ENCODE measurements around the gene IER2.
A peak's percentile ranks its signal among the peaks of the same experiment; 100 is the strongest.

The IER2 gene

DNA sequence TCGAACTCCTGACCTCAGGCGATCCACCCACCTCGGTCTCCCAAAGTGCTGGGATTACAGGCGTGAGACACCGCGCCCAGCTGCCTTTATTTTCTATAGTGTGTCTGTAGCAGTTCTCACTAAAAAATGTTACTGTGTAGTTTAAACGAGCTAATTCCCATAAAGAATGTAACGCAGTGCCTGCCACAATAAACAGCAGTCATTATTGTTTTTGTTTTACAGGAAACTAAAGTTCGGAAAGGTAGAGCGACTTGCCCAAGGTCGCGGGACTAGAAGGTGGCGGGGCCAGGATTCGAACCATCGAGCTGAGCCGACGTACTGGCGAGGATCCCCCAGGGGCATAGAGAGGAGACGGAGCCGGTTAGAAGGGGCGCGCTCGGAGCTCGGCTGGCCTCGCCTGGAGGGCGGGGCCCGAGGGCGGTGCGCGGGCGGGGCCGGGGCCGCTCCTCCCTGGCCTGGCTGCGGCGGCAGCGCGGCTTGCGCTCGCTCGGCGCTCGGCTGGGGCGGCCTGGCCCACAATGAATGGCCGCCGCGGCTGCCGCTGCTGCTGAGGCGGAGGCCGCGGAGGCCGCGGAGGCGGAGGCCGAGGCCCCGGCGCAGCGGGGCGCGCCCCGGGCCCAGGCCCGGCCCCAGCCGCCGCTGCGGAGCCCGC lies 32.3 kb upstream of the IER2 start, which contains the start of gene NACC1:
TSS of gene NACC1 (plus strand) at position 493 of the 652 bp plus-strand sequence. CDS start 16,944 bp downstream, outside the sequence.
- peak; percentile 84 for DNase-seq (ENCODE audit: low read depth, low spot score)
- peak within 1 kb of the TSS; percentile 97 for H3K4me3 ChIP-seq (ENCODE audit: low read length)

- H3K4me3 ChIP-seq (ENCODE audit: low read length) = peak overlapping the region; percentile 82
- no peak for DNase-seq (ENCODE audit: low read depth, low spot score)
Measured at GRCh38 chr19:13118424-13119193, 31.6 kb upstream of the IER2 start.

DNA sequence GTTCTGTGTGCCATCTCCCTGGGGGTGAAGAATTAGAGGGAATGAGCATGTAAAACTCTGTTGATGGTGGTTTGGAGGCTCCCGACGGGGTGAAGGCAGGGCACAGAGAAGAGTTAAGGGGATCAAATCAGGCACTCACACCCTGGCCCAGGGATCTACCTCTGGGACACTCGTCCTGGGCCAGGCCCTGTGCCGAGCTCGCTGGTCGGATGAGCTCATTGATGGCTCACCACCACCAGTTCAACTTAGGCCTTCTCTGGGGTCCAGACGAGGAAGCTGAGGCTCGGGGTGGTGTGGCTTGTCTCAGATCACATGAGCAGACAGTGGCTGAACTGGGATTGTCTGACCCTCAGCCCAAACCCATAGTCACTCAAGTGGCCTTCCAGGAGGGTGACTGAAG lies 30.6 kb upstream of the IER2 start:
- no peak for DNase-seq (ENCODE audit: low read depth, low spot score)
- H3K4me3 ChIP-seq (ENCODE audit: low read length) = peak overlapping the region; percentile 82

DNA sequence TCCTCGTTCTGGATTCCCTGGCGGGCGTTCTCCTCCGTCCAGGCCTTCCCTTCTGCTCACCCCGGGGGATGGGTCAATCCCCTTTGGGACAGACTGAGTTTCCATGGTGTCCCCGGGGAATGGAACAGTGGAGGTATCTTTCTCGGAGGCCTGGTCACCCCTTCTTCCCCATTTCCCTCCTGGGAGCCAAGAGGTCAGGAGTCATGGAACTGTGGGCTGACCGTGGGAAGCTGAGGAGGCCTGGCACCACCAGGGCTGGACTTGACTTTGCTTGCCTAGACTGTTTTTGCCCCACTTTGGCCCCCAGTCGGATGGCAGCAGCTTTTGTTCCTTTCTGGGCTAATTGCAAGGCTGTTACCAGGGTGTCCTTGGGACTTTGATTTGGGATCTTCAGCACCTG lies 30.2 kb upstream of the IER2 start:
- DNase-seq (ENCODE audit: low read depth, low spot score) = no peak
- no peak overlapping the region for H3K4me3 ChIP-seq (ENCODE audit: low read length)

- DNase-seq (ENCODE audit: low read depth, low spot score) = no peak
- no peak overlapping the region for H3K4me3 ChIP-seq (ENCODE audit: low read length)
Measured at GRCh38 chr19:13120817-13121216, 29.4 kb upstream of the IER2 start.

DNA sequence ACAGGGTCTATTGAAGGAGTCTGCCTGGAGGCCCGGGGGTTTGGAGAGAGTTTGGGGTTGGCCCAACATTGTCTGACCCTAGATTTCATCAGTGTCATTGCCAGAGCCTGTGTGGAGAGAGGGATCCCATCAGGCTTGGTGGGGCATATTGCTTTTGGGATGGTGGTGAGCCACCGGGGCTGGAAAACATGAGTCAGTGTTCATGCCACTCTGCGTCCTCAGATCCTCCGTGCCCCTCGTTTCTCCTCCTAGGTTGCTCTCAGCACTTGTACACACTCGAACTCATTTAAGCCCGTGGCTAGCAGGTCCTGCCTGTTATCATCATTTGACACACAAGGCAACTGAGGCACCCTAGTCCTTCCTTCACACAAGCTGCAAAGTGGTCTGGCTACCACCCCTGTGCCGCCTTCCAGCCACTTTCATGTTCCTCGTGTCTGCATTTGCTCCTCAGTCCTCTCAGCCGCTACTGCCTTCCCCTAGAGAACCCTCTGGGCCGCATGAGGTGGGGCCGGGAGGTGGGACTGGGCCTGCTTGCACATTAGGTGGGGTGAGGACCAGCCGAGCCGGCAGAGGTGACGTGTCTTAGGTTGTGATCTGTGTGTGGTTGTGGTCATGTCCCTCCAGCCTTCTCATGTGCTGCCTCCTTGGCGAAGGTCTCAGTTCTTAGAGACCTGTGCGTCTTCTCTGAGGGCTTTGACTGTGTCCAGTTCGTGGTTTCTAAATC lies 28.5 kb upstream of the IER2 start:
- DNase-seq (ENCODE audit: low read depth, low spot score) = no peak
- H3K4me3 ChIP-seq (ENCODE audit: low read length) = no peak overlapping the region

DNA sequence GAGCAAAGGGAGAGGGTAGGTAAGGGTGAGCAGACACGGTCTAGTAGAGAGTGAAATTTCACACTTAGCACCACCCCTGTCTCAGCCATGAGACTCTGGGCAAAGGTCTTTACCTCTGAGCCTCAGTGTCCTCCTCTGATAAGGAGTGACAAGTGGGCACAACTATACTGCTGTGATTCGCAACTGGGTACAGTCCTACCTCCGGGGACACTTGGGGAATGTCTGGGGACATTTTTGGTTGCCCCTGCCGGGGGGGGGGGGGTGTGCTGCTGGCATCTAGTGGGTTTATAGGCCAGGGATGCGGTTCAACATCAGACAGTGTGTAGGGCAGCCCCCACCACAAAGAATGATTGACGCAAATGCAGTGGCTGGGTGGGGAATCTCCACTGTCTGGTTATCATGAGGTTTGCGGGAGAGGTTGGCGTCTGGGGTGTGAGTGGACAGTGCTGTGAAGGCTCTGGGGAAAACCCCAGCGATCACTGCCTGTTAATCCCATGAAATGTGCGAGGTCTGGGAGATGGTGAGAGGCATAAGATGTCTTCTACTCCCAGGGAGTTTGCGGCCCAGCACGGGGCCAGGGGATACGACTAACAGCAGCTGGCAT lies 27.8 kb upstream of the IER2 start:
- H3K4me3 ChIP-seq (ENCODE audit: low read length) = no peak overlapping the region
- DNase-seq (ENCODE audit: low read depth, low spot score) = no peak

- H3K4me3 ChIP-seq (ENCODE audit: low read length) = no peak overlapping the region
- no peak for DNase-seq (ENCODE audit: low read depth, low spot score)
Measured at GRCh38 chr19:13122980-13123957, 26.9 kb upstream of the IER2 start.

GRCh38 chr19:13127051-13127450 lies 23.2 kb upstream of the IER2 start:
- no peak for DNase-seq (ENCODE audit: low read depth, low spot score)
- no peak overlapping the region for H3K4me3 ChIP-seq (ENCODE audit: low read length)

DNA sequence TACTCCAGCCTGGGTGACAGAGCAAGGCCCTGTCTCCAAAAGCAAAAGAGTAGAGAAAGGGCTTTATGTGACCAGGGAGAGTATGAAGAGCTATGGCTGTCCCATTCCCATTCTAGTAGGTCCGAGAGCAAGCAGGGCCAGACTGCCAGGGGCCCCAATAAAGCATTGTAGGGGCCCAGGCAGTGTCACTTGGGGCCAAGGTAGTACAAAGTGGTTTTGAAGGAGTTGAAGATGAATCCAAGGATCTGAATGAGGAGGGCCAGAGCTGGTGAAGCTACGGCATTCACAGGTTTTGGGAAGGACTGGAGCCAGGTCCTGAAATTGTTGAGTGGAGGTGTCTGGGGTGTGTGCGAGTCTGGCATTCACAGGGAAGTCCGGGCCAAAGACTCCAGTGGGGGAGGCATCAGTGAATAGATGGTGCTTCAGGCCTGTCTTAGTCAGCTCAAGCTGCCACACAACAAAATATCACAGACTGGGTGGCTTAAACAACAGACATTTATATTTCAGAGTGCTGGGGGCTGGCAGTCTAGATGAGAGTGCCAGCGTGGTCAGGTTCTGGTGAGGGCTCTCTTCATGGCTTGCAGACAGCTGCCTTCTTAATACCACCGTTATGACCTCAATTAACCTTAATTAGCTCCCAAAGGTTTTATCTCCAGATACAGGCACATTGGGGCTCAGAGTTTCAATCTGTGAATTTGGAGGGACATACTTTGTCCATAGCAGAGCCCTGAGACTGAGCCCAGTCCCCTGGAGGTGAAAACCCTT lies 22.2 kb upstream of the IER2 start:
- no peak for DNase-seq (ENCODE audit: low read depth, low spot score)
- H3K4me3 ChIP-seq (ENCODE audit: low read length) = no peak overlapping the region

DNA sequence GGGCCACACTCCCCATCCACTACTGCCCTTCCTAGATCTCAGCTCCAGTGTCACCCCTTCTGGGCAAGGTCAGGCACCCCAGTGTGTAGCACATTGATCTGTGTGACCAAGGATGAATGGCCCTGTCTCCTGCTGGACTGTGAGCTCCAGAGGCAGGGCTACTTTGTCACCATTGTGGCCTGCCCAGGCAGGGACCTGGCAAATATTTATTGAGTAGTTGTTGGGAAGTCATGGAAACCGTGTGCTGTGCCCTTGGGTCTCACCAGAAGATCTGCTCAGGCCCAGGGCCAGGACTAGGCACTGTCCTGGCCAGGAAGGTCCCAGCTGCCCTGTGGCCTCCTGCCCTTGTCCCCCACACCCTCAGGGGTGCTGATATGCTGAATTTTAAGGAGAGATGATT lies 21.6 kb upstream of the IER2 start:
- H3K4me3 ChIP-seq (ENCODE audit: low read length) = no peak overlapping the region
- DNase-seq (ENCODE audit: low read depth, low spot score) = no peak

GRCh38 chr19:13129384-13129783 lies 20.8 kb upstream of the IER2 start:
- no peak overlapping the region for H3K4me3 ChIP-seq (ENCODE audit: low read length)
- DNase-seq (ENCODE audit: low read depth, low spot score) = no peak

DNA sequence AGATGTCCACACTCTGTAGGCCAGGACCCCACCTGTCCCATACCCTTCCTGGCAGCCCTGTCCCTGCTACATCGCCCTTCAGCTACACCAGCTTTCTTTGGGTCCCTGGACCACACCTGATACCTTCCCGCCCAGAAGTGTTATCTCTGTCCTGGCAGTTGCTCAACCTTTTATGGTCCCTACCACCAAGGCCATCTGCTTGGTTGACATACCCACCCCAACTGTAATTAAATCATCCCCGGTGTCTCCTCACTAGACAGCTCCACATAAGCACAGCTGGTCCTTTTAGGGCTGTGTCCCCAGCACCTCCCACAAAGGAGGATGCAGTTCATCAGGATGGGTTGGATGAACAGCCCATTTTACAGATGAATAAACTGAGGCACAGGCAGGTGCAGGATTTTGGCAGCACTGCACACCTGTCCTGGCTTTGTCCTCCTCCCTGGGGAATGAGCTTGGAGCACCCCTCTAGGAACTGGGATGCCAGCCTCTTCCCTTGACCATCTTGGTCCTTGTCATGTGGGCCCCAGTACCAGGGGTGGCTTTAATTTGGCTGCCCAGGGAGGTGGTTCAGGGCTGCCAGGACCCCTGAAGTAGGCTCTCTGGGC lies 19.2 kb upstream of the IER2 start:
- no peak for DNase-seq (ENCODE audit: low read depth, low spot score)
- no peak overlapping the region for H3K4me3 ChIP-seq (ENCODE audit: low read length)

- no peak for DNase-seq (ENCODE audit: low read depth, low spot score)
- H3K4me3 ChIP-seq (ENCODE audit: low read length) = no peak overlapping the region
Measured at GRCh38 chr19:13132471-13133180, 17.6 kb upstream of the IER2 start.

DNA sequence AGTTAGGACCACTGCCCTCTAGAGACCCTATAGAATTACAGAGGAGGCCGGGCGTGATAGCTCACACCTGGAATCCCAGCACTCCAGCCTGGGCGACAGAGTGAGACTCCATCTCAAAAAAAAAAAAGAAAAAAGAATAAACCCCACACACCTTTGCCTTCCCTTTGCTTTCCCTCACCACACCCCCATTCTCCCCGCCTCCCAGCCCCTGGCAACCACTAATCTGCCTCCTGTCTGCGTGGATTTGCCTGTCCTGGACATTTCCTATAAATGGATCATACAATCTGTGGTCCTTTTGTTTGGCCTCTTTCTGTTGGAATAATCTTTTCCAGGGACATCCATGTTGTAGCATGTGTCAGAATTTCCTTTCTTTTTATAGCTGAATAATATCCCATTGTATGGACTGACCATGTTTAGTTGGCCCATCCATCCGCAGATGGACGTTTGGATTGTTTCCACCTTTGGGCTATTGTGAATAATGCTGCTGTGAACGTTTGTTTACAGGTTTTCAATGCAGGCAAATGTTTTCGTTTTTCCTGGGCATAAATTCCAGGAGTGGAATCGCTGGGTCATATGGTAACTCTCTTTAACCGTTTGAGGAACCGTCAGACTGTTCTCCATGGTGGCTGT lies 16.9 kb upstream of the IER2 start:
- DNase-seq (ENCODE audit: low read depth, low spot score) = no peak
- H3K4me3 ChIP-seq (ENCODE audit: low read length) = no peak overlapping the region

GRCh38 chr19:13134626-13135025 lies 15.6 kb upstream of the IER2 start:
- H3K4me3 ChIP-seq (ENCODE audit: low read length) = no peak overlapping the region
- no peak for DNase-seq (ENCODE audit: low read depth, low spot score)
